C4-2B (cell line): Measurements from ENCODE around the gene NRG2.

ENCODE experiments used
- H3K27ac ChIP-seq: fragments of 450-650 bp; 2 replicates; pipeline ENCODE4 v1.5.1; 2017
- CTCF ChIP-seq: fragments of 450-650 bp; conservative IDR thresholded peaks from 2 replicates; pipeline ENCODE4 v1.5.1; 2017; ENCODE audit warnings: mild to moderate bottlenecking
- ZFX ChIP-seq: fragments of 450-650 bp; IDR thresholded peaks from 2 replicates; pipeline ENCODE4 v1.6.1; 2017

The NRG2 gene

GRCh38 chr5:139877129-139877597, 165.9 kb downstream of the NRG2 start:
- TF ChIP-seq ZFX (no peak), CTCF (no peak)
- H3K27ac ChIP-seq, result no peak overlapping the region

DNA sequence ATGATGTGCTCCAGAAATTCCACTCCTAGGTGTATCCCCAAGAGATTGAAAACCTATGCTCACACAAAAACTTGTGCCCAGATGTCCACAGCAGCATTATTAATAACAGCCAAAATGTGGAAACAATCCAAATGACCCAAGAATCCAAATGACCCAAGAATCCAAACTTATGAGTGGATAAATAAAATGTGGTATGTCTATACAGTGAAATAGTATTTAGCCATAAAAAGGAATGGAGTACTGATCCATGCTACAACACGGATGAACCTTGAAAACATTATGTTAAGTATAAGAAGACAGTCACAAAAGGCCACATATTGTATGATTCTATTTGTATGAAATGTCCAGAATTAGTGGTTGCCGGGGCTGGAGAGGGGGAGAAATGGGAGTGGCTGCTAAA, 167.1 kb downstream of the NRG2 start:
- no peak for TF ChIP-seq ZFX
- no peak for TF ChIP-seq CTCF
- H3K27ac ChIP-seq, result no peak overlapping the region

DNA sequence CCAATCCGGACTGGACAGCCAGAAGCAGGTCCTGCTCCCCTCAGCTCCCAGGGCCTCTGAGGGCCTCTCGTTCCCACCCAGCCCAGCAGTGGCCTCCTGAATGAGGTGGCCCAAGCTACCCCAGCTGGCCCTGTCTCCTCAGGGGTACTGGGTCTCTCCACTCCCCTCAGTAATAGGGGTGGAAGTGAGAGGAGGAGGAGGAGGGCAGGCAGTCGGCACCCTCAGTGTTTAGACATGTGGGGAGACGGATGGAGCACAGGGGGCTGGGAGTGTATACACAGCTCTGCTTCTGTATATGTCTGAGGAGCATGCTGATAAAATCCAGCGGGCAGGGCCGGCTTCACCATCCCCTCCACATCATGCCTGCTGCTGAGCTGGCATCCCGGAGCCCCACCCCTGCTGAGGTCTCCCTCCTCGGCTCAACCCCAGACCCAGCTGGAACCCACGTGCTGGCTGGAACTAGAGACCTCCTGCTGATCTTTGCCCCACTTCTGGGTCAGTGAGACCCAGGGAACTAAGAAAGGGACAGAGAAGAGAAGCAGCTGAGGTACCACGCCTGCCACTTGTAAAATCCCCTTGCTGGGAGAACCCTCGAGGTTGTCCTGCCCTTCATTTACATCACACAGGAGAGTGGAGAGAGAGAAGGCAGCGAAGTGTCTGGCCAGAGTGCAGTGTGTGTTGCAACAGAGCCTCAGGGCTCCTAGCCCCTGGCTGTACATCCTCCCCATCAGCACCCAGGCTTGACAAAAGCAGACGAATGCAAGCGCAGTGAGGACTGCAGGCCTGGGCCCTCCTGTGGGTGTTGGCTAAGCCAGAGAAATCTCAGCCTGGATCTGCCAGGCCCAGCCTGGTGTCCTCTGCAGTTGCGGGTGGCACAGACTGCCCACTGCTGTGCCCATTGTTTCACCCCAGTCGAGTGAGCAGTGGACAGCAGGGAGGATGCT, 170.0 kb downstream of the NRG2 start:
- TF ChIP-seq CTCF, result no peak
- no peak for TF ChIP-seq ZFX
- no peak overlapping the region for H3K27ac ChIP-seq

GRCh38 chr5:139872052-139872766, 170.9 kb downstream of the NRG2 start:
- H3K27ac ChIP-seq, result no peak overlapping the region
- no peak for TF ChIP-seq ZFX
- no peak; the same call in 1 of the 2 replicates for TF ChIP-seq CTCF

GRCh38 chr5:139871614-139872013, 171.5 kb downstream of the NRG2 start:
- TF ChIP-seq CTCF (no peak), ZFX (no peak)
- no peak overlapping the region for H3K27ac ChIP-seq

GRCh38 chr5:139870677-139871076, 172.4 kb downstream of the NRG2 start:
- peak overlapping the region; percentile 75 for H3K27ac ChIP-seq
- TF ChIP-seq ZFX (no peak), CTCF (no peak)
